H9 (cell line): ENCODE data around the gene PHEX. TPM values are rescaled to one million over a fixed set of nuclear protein-coding genes. Genes with fewer than 3 reads are reported as not detected.

Experiments
- DNase-seq: peaks from one replicate; pipeline ENCODE4 v3.0.0-alpha.2; 2017
- H2AFZ ChIP-seq: one replicate; pipeline ENCODE4 v1.6.1; 2013; ENCODE audit warnings: mild to moderate bottlenecking, low read length, control low read depth, moderate library complexity
- H2AK5ac ChIP-seq: 2 replicates; pipeline ENCODE4 v1.6.1; 2013; ENCODE audit warnings: low read length, control low read depth, mixed read lengths; ENCODE audit not compliant: insufficient read length
- H2BK120ac ChIP-seq: one replicate; pipeline ENCODE4 v1.6.1; 2013; ENCODE audit warnings: low read depth, mild to moderate bottlenecking, low read length, control low read depth, inconsistent platforms; ENCODE audit not compliant: poor library complexity, severe bottlenecking
- H2BK12ac ChIP-seq: 2 replicates; pipeline ENCODE4 v1.6.1; 2013; ENCODE audit warnings: low read length, control low read depth, mixed read lengths, low read depth; ENCODE audit not compliant: insufficient read length
- H2BK15ac ChIP-seq: 2 replicates; pipeline ENCODE4 v1.6.1; 2013; ENCODE audit warnings: low read depth, low read length, control low read depth
- H2BK20ac ChIP-seq: one replicate; pipeline ENCODE4 v1.6.1; 2013; ENCODE audit warnings: low read depth, mild to moderate bottlenecking, low read length, control low read depth, inconsistent platforms; ENCODE audit not compliant: poor library complexity, severe bottlenecking
- H2BK5ac ChIP-seq: 2 replicates; pipeline ENCODE4 v1.6.1; 2013; ENCODE audit warnings: low read length, control low read depth, mixed read lengths; ENCODE audit not compliant: insufficient read length
- H3K14ac ChIP-seq: 2 replicates; pipeline ENCODE4 v1.6.1; 2013; ENCODE audit warnings: low read length, control low read depth; ENCODE audit not compliant: insufficient read depth
- H3K18ac ChIP-seq: 2 replicates; pipeline ENCODE4 v1.6.1; 2013; ENCODE audit warnings: low read depth, mild to moderate bottlenecking, mixed read lengths, low read length, control low read depth; ENCODE audit not compliant: insufficient read length
- H3K23ac ChIP-seq: 2 replicates; pipeline ENCODE4 v1.6.1; 2013; ENCODE audit warnings: low read length, control low read depth, mixed read lengths, low read depth; ENCODE audit not compliant: insufficient read length
- H3K23me2 ChIP-seq: 2 replicates; pipeline ENCODE4 v1.6.1; 2013; ENCODE audit warnings: low read depth, mild to moderate bottlenecking, mixed read lengths, low read length, control low read depth; ENCODE audit not compliant: insufficient read length, poor library complexity, severe bottlenecking
- H3K27ac ChIP-seq: 2 replicates; pipeline ENCODE4 v1.5.1; 2013; ENCODE audit warnings: low read length, control low read depth, mixed read lengths, low read depth; ENCODE audit not compliant: insufficient read length
- H3K27me3 ChIP-seq: 2 replicates; pipeline ENCODE4 v1.6.1; 2013; ENCODE audit warnings: low read length, control low read depth, inconsistent platforms; ENCODE audit not compliant: insufficient read depth
- H3K4ac ChIP-seq: 2 replicates; pipeline ENCODE4 v1.6.1; 2013; ENCODE audit warnings: low read depth, mild to moderate bottlenecking, control low read depth, inconsistent platforms, low read length, moderate library complexity
- H3K4me1 ChIP-seq: 2 replicates; pipeline ENCODE4 v1.6.1; 2013; ENCODE audit warnings: low read length, control low read depth, inconsistent platforms; ENCODE audit not compliant: insufficient read depth
- H3K4me2 ChIP-seq: 2 replicates; pipeline ENCODE4 v1.6.1; 2013; ENCODE audit warnings: low read length, control low read depth, mixed read lengths; ENCODE audit not compliant: insufficient read length, insufficient read depth
- H3K56ac ChIP-seq: 2 replicates; pipeline ENCODE4 v1.6.1; 2013; ENCODE audit warnings: low read depth, mild to moderate bottlenecking, mixed read lengths, low read length, control low read depth; ENCODE audit not compliant: insufficient read length
- H3K79me1 ChIP-seq: 2 replicates; pipeline ENCODE4 v1.6.1; 2013; ENCODE audit warnings: low read depth, mild to moderate bottlenecking, moderate library complexity, low read length, control low read depth, inconsistent platforms; ENCODE audit not compliant: insufficient read depth, poor library complexity, severe bottlenecking
- H3K79me2 ChIP-seq: 2 replicates; pipeline ENCODE4 v1.6.1; 2013; ENCODE audit warnings: low read length, control low read depth, inconsistent platforms; ENCODE audit not compliant: insufficient read depth
- H3K9ac ChIP-seq: 2 replicates; pipeline ENCODE4 v1.6.1; 2013; ENCODE audit warnings: low read length, control low read depth, mixed read lengths; ENCODE audit not compliant: insufficient read length; ENCODE audit errors: extremely low read depth
- H3K9me3 ChIP-seq: one replicate; pipeline ENCODE4 v1.6.1; 2013; ENCODE audit warnings: low read depth, low read length, inconsistent platforms; ENCODE audit not compliant: control insufficient read depth
- H3T11ph ChIP-seq: one replicate; pipeline ENCODE4 v1.6.1; 2013; ENCODE audit warnings: mild to moderate bottlenecking, low read length, control low read depth, inconsistent platforms
- H4K20me1 ChIP-seq: one replicate; pipeline ENCODE4 v1.6.1; 2013; ENCODE audit not compliant: control insufficient read depth, insufficient read length, insufficient read depth
- H4K5ac ChIP-seq: 2 replicates; pipeline ENCODE4 v1.6.1; 2013; ENCODE audit warnings: low read depth, mild to moderate bottlenecking, mixed read lengths, low read length, control low read depth; ENCODE audit not compliant: insufficient read length
- H4K8ac ChIP-seq: replicated peaks from 2 replicates; pipeline ENCODE4 v1.6.1; 2013; ENCODE audit warnings: low read length, control low read depth, mixed read lengths, low read depth; ENCODE audit not compliant: insufficient read length
- H4K91ac ChIP-seq: 2 replicates; pipeline ENCODE4 v1.6.1; 2013; ENCODE audit warnings: low read depth, mild to moderate bottlenecking, moderate library complexity, mixed read lengths, low read length, control low read depth; ENCODE audit not compliant: insufficient read length
- H3K27ac Mint-ChIP-seq, 3 experiments: 2 replicates in 2 of 3; 3 replicates in 1 of 3; pipeline ENCODE4 v1.8.0; 2020 to 2021; ENCODE audit warnings: mixed read lengths in 3 of 3, mild to moderate bottlenecking in 1 of 3, moderate library complexity in 1 of 3
- H3K27me3 Mint-ChIP-seq: 2 replicates; pipeline ENCODE4 v1.8.0; 2021; ENCODE audit warnings: low read depth, mild to moderate bottlenecking, moderate library complexity, mixed read lengths
- H3K36me3 Mint-ChIP-seq, 3 experiments: 2 replicates in 2 of 3; 3 replicates in 1 of 3; pipeline ENCODE4 v1.8.0; 2020 to 2021; ENCODE audit warnings: low read depth in 3 of 3, mixed read lengths in 3 of 3; ENCODE audit not compliant: insufficient read depth in 1 of 3
- H3K4me1 Mint-ChIP-seq, 2 experiments: 2 replicates each; pipeline ENCODE4 v1.8.0; 2020; ENCODE audit warnings: mixed read lengths in 2 of 2
- H3K4me3 Mint-ChIP-seq, 2 experiments: 2 replicates in 1 of 2; 3 replicates in 1 of 2; pipeline ENCODE4 v1.8.0; 2020 to 2021; ENCODE audit warnings: mild to moderate bottlenecking in 2 of 2, mixed read lengths in 2 of 2, moderate library complexity in 1 of 2
- H3K9me3 Mint-ChIP-seq, 2 experiments: 2 replicates in 1 of 2; 3 replicates in 1 of 2; pipeline ENCODE4 v1.8.0; 2020; ENCODE audit warnings: mild to moderate bottlenecking in 2 of 2, mixed read lengths in 2 of 2, moderate library complexity in 1 of 2
- CTCF ChIP-seq: fragments of 200-600 bp; sonication (generic); conservative IDR thresholded peaks from 3 replicates; pipeline ENCODE4 v1.8.0; 2021; ENCODE audit warnings: antibody characterized with exemption, mild to moderate bottlenecking
- WGBS: extraction: QIAGEN DNeasy Blood & Tissue Kit; methylation state at CpG from one replicate; pipeline ENCODE4 v1.1.7; 2013; ENCODE audit warnings: missing lambda C conversion rate, low lambda C conversion rate, mixed read lengths; ENCODE audit not compliant: insufficient read length; ENCODE audit errors: extremely low coverage; 5-methylcytosine and 5-hydroxymethylcytosine counted together
- total RNA-seq: library from RNA; stranded (reverse); gene quantifications from 2 replicates; pipeline ENCODE4 v1.2.1, GENCODE V29; 2021

Gene PHEX
- total RNA-seq, 1 experiment from 2014 or later: 0.11 TPM

- H3K27me3 Mint-ChIP-seq: no peaks in the 10 kb centered on the region
- no peak overlapping the region for H4K8ac ChIP-seq
- H2BK12ac ChIP-seq: no peak overlapping the region
- no peak overlapping the region for H4K5ac ChIP-seq
- H3K18ac ChIP-seq: no peak overlapping the region
- no peak overlapping the region for H2BK5ac ChIP-seq
- peaks cover 28 to 84% (median 64%) of the 10 kb centered on the region in 3 experiments; a peak in 6 of 7 replicates for H3K36me3 Mint-ChIP-seq
- H3K23me2 ChIP-seq: no peaks in the 10 kb centered on the region
- no peak overlapping the region for H3K27ac ChIP-seq
- no peak overlapping the region for H3K56ac ChIP-seq
- H3K9ac ChIP-seq: no peak overlapping the region
- no peak overlapping the region for H2AFZ ChIP-seq
- H3K4me2 ChIP-seq: no peak overlapping the region
- peaks cover 0 to 24% of the 10 kb centered on the region in 2 experiments; a peak in 3 of 5 replicates for H3K9me3 Mint-ChIP-seq
- H2BK15ac ChIP-seq: no peak overlapping the region
- no peak overlapping the region for H2AK5ac ChIP-seq
- H3K79me1 ChIP-seq: no peaks in the 10 kb centered on the region
- H3K14ac ChIP-seq: no peak overlapping the region
- H3K23ac ChIP-seq: no peak overlapping the region
- no peaks in the 10 kb centered on the region for H3K27me3 ChIP-seq
- no CpG with 5 or more reads among the region's 1 CpG for WGBS
- DNase-seq: no peak
- H3K4me1 ChIP-seq: no peaks in the 10 kb centered on the region; the same call in 1 of the 2 replicates
- no peaks in the 10 kb centered on the region; the same call in 1 of the 2 replicates for H3K79me2 ChIP-seq
- H2BK120ac ChIP-seq: no peak overlapping the region
- no peaks in the 10 kb centered on the region for H3K9me3 ChIP-seq
- no peaks in the 10 kb centered on the region for H4K20me1 ChIP-seq
- H3K4ac ChIP-seq: no peak overlapping the region
- no peak overlapping the region for H3T11ph ChIP-seq
- H3K4me3 Mint-ChIP-seq: no peak overlapping the region
- H3K4me1 Mint-ChIP-seq: peaks cover 1% of the 10 kb centered on the region in 2 experiments
- H2BK20ac ChIP-seq: no peak overlapping the region
- no peak for TF ChIP-seq CTCF
- H3K27ac Mint-ChIP-seq: no peak overlapping the region
- H4K91ac ChIP-seq: no peak overlapping the region
Measured at GRCh38 chrX:21986596-21986995, 45.5 kb upstream of the PHEX start.
